Measurements from ENCODE around the gene MRTFB.

Gene MRTFB

DNA sequence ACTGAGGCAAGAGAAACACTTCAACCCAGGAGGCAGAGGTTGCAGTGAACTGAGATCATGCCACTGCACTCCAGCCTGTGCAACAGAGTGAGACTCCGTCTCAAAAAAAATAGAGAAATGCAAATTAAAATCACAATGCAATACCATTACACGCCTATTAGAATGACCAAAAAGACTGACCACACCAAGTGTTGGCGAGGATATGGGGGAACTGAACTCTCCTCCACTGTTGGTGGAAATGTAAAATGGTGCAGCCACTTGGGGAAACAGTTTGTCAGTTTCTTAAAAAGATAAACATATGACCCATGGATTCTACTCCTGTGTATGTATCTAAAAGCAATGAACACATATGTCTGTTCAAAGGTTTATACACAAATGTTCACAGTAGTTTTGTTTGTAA is 204.8 kb downstream of the MRTFB start:
- TF ChIP-seq, protein P1, sequence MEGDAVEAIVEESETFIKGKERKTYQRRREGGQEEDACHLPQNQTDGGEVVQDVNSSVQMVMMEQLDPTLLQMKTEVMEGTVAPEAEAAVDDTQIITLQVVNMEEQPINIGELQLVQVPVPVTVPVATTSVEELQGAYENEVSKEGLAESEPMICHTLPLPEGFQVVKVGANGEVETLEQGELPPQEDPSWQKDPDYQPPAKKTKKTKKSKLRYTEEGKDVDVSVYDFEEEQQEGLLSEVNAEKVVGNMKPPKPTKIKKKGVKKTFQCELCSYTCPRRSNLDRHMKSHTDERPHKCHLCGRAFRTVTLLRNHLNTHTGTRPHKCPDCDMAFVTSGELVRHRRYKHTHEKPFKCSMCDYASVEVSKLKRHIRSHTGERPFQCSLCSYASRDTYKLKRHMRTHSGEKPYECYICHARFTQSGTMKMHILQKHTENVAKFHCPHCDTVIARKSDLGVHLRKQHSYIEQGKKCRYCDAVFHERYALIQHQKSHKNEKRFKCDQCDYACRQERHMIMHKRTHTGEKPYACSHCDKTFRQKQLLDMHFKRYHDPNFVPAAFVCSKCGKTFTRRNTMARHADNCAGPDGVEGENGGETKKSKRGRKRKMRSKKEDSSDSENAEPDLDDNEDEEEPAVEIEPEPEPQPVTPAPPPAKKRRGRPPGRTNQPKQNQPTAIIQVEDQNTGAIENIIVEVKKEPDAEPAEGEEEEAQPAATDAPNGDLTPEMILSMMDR (IDR thresholded peaks at IDR 0.05; ENCODE audit: low read depth, low read length, missing control alignments) = no peak

DNA sequence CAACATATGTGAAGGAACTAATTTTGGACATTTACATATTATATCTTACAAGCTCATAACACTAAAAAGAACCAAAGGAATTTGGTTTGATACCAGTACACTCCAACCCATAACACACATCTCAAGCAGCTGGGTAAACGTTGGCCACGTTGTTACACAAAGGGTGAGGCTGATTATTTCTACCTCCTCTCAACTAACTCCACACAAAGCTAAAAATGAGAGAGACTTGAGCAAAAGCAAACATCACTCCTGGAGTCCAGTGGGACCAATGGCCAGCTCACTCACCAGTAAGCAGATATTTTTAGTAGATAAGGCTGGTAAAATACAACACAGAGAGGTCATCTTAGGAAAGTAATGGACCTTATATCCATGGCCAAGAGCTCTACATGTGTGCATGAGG is 207.6 kb downstream of the MRTFB start:
- no peak for DNase-seq (ENCODE audit: low read depth)
- no peak overlapping the region for H3K4me3 ChIP-seq (ENCODE audit: low read depth, low read length)
- TF ChIP-seq, protein P1 (IDR thresholded peaks at IDR 0.05; ENCODE audit: low read depth, low read length, missing control alignments) = no peak

More for the DNA sequence above, 204.8 kb downstream of the MRTFB start:
- DNase-seq (ENCODE audit: low read depth) = no peak
- no peak overlapping the region for H3K4me3 ChIP-seq (ENCODE audit: low read depth, low read length)

DNA sequence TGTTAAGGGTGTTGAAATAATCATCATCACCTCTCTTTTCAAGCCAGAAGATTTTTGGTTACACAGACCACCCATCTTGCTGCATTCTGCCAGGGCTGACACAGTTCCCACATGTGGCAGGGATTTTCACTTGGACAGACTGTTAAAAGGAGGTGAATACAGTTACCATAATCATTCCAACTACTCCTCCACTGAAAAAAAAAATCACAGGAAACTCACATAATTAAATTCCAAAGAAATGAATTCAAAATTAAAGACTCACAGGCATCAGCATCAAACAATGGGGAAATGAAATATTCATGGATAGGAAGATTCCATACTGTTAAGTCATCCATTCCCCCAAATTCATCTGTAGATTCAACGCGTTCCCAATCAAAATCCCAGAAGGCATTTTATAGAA is 209.4 kb downstream of the MRTFB start:
- TF ChIP-seq, protein P1 (IDR thresholded peaks at IDR 0.05; ENCODE audit: low read depth, low read length, missing control alignments) = no peak
- no peak overlapping the region for H3K4me3 ChIP-seq (ENCODE audit: low read depth, low read length)
- DNase-seq (ENCODE audit: low read depth) = no peak

DNA sequence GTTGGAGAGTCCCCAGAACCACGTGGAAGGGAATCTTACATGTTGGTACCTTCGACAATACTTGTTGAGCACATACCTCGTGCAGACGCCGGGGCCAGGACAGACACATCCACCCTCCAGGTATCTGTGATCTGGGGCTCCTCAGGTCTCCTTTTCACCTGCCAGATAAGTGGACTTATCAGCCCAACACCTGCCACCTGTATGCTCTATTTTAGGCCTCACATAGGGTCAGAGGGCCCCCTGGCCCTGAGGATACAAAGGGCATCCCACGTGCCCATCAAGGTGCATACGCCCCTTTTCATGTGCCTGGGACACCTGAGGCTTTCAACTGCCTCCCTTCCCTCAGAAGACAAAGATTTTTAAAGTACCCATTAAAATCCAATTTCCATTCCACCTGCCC is 212.7 kb downstream of the MRTFB start:
- TF ChIP-seq, protein P1 (IDR thresholded peaks at IDR 0.05; ENCODE audit: low read depth, low read length, missing control alignments) = no peak
- no peak for DNase-seq (ENCODE audit: low read depth)
- H3K4me3 ChIP-seq (ENCODE audit: low read depth, low read length) = no peak overlapping the region

DNA sequence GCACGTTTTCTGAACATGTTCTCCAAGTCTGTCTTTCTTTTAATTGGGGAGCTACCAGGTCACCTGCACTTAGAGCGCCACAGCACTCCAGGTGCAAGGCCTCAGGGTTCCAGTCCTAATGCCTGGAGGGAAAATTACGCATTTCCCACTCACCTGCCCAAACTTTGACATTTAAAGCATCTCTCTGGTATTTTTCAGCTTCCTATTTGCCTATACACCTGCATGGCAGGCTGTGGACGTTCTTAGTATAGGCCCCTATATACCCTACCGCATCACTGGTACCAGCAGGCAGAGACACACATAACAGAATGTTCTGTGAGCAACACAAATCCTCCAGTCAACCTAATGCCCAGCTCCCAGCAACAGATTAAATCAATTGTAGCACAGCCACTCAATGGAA is 213.3 kb downstream of the MRTFB start:
- no peak overlapping the region for H3K4me3 ChIP-seq (ENCODE audit: low read depth, low read length)
- TF ChIP-seq, protein P1 (IDR thresholded peaks at IDR 0.05; ENCODE audit: low read depth, low read length, missing control alignments) = no peak
- no peak for DNase-seq (ENCODE audit: low read depth)

DNA sequence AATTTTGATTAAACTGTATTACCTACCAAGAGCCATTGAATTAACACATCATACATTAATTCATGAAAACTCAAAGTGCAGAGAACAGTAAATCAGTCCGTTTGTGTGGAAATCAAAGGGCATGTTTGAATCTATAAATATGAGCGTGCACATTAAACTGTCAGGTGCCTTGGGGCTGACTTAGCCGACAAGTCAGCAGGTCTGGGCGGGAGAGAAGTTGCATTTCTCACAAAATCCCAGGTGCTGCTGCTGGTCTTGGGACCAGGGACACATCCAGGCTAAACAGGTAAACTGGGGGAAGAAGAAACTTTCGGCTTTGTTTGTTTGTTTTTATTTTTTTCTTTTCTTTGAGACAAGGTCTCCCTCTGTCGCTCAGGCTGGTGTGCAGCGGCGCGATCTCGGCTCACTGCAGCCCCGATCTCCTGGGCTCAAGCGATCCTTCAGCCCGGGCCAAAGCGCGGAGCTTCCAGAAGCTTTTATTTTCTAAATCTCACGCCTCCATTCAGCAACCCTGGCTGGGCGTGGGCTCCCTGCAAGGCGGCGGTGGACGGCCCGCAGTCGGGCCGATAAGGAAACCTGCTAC is 213.9 kb downstream of the MRTFB start:
- TF ChIP-seq, protein P1 (IDR thresholded peaks at IDR 0.05; ENCODE audit: low read depth, low read length, missing control alignments) = peak; percentile 47
- DNase-seq (ENCODE audit: low read depth) = no peak

More for the DNA sequence above, 213.9 kb downstream of the MRTFB start:
- peak overlapping the region; percentile 81 for H3K4me3 ChIP-seq (ENCODE audit: low read depth, low read length)
